HG02759 (cell line): Measurements from ENCODE around the gene REEP1.

Experiments
- ATAC-seq: cut with Tn5 transposase; IDR thresholded peaks from one replicate; pipeline ENCODE4 v1.9.1; 2021; ENCODE audit warnings: mild to moderate bottlenecking, moderate library complexity; ENCODE audit not compliant: unreplicated experiment

REEP1 gene

DNA sequence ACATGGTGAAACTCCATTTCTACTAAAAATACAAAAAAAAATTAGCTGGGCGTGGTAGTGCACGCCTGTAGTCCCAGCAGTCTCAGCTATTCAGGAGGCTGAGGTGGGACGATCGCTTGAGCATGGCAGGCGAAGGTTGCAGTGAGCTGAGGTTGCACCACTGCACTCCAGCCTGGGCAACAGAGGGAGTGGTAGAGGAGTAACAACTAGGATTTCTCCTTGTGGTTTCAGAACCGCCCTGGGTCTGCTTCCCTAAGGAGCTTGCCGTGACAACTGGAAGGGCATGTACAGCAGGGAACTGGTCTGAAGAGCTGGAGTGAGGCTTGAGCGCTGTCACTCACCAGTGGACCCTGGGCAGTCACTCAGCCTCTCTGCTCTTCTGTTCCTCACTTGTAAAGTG lies 29.1 kb downstream of the REEP1 start:
- no peak for ATAC-seq

GRCh38 chr2:86307431-86307830 lies 30.0 kb downstream of the REEP1 start:
- ATAC-seq, result no peak

GRCh38 chr2:86305915-86306254 lies 31.5 kb downstream of the REEP1 start:
- ATAC-seq, result no peak

- ATAC-seq, result no peak
Measured at GRCh38 chr2:86305195-86305914, 32.1 kb downstream of the REEP1 start.

- no peak for ATAC-seq
Measured at GRCh38 chr2:86304416-86304815, 33.0 kb downstream of the REEP1 start.

GRCh38 chr2:86302320-86302719 lies 35.1 kb downstream of the REEP1 start:
- ATAC-seq, result no peak

GRCh38 chr2:86301711-86302202 lies 35.7 kb downstream of the REEP1 start:
- no peak for ATAC-seq

DNA sequence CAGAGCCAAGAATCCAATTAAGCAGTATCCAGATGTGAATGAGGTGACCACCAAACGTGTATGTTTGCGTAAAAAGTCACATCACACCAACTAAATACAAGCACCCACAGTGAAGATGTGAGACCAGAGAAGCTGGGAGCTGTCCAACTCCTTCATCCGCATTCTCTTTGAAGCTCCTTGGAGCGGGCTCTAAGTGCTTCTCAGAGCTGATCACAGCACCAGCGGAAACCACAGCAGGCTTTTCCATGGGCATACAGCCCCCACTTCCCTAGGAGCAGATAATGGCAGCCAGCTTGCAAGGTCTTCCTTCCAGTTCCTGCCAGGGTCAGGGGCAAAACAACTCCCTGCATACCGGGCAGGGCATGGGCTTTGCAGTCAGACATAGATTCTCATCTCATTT lies 36.4 kb downstream of the REEP1 start:
- ATAC-seq, result no peak

- ATAC-seq, result no peak
Measured at GRCh38 chr2:86300496-86300895, 36.9 kb downstream of the REEP1 start.

DNA sequence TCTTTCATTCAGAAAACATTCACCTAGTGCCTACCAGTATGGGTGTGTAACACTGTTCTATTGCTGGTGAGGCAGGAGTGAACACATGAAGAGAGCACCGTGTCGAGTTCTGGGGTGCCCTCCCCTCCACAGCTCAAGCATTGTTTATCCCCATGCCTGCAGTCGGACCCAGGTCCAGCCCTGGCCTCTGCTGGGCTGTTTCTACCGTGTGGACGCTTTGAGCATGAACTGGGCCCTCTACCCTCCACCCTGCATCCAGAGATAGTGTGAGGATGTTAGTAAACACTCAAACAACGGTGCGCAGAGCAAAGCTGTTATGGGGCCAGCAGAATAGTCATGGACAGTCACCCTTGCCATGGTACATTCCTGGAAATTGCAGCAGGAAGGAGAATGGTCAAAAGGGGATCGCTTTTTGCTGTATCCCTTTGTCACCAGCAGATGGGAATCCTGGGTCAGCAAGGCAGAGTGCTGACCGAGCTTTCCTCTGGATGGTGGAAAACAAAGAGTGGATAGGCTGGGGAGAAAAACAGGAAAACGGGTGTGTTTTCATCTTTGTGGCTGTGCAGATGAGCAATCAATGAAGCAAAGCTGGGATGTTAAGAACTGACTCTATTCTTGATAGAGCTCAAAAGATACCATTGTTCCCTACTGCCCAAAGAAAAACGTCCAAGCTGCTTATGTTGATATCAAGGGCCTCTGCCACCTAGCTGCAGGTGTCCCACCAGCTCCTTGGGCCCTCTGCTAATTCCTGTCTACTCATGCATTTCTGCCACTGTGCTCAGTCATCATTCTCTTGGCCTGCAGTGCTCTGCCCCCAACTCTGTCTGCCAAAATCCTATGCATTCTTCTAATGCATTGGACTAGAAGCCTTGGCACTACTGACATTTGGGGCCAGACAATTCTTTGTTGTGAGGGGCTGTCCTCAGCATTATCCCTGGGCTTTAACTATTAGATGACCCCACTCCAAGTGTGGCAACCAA lies 38.7 kb downstream of the REEP1 start:
- no peak for ATAC-seq

DNA sequence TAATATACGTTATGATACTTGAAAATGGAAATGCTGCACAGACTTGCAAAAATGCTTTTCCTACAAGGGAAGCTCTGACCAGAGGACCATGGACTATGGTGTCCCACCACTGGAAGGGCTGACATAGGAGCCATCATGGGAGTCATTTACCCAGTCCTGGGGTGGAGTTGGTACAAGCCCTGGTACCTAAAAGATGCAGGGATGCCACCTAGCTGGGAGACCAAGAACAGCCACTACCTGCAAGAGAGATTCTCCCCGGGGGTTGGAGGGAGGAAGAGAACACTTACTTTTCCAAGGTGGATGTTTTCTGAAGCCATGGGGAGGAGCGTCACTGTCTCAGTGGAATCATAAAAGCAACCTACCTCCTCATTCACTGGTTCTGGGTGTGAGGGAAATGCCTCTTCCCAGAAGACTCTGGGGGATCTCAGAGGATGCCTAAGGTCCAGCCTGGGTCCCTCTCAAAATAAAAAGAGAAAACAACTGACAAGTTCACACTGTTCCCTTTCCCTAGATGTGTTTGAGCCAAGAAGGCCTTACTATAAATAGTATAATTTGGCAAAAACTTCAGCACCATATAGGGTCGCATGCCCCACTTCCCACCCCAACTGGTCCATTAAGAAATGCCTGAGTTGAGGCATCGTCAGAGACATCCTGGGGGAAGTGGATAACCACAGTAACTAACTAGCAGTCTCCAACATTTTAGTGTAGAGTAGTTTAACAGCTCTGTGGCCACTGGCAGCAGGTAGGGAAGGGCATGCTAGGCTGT lies 39.9 kb downstream of the REEP1 start:
- no peak for ATAC-seq

DNA sequence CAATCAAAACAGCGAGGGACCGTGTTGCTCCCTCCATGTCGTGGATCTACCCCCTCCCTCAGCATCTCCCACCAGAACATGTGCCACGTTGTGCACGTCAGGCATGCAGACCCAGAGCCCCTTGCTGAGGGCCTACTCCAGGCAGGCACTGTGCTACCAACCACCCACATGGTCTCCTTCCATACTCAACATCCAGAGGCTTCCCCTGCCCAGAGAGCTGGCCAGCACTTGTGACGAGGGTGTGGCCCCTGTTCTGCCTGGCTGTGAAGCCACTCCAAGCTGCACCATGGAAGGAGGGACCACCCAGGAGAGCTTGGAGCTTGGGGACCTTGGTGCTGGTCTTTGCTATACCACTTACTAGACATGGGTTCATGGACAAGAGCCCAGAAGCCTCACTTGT lies 40.5 kb downstream of the REEP1 start:
- ATAC-seq, result no peak

- ATAC-seq, result no peak
Measured at GRCh38 chr2:86295066-86295465, 42.4 kb downstream of the REEP1 start.

GRCh38 chr2:86293612-86294011 lies 43.8 kb downstream of the REEP1 start:
- no peak for ATAC-seq

DNA sequence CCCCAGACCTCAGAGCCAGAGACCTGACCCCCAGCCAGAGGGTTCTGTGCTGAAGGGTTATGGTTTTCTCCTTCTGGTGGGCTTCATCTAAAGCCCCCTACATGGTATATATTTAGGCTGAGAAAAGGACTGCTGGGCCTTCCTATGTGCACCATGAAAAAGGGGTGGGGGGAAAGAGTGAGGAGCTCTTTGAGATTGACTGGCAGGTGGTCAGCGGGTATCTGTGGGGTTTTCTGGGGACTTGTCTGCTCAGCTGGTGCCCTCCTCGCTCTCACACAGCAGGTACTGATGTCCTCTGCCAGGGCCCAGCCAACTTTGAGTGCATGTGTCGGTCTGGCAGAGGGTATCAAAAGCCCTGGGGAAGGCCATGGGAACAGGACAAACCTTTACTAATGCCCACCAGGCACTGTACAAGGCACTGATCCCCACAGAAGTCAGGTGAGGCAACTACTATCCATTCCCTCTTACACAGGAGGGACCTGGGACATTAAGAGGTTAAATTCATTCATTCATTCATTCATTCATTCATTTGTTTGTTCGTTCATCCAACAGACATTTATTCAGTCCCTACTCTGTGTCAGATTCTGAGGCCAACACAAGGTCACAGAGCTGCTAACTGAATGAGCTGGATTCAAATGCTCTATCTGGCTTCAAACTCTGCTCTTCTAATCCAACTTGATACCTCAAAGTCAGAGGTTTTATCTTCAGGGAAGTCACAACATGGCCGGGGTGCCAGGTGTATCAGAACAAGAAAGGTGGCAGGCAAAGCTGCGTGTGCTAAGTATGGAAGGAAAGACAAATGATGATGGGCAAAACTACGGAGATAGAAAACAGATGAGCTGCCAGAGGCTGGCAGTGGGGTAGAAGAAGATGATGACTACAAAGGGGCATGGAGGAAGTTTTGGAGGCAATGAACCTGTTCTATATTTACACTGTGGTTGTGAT lies 44.6 kb downstream of the REEP1 start:
- ATAC-seq, result no peak

DNA sequence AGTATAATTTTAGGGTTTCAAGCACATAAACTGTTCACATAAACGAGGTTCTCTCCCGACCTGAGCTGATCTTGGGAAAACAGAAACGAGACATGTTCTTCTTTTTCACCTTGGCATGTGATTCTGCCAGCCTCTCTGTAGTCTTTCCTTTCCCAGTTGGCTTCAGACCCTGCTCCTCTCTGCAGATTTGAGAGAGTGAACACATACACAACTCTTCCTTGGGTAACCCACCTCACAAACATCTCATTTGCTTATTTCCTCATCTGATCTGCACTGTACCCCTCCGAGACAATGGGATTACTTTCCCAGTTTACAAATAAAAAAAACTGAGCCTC lies 46.1 kb downstream of the REEP1 start:
- ATAC-seq, result no peak

DNA sequence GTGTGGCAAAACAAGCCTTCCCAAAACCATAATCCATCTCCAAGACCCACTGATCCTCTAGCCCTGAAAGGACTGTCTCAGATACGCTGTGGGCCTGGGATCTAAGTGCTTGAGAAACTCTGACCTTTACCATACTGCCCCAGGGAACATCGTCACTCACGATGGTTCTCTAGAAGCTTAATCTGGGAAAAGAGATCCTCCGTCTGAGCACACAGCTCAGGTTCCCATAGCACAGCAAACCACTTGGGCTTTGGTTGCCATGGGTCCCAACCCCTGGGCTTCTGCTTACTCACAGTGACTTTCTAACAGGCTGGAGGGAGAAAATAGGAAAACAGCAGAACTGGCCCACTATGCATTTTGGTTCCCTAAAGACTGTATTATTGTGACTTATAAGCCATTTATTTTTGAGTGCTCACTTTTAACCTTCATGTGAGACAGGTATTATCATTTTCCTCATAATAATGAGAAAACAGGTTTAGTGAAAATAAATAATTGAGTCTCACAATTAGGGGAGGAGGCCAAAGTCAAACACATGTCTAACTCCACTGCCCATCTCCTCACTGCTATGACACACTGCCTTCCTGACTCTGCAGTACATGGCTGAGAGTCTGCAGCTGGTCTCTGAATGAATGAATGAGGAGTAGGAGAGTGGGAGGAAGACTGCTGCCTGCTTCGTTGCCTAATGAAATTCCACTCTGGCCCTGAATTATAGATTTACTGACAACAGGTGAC lies 46.7 kb downstream of the REEP1 start:
- ATAC-seq, result no peak

- no peak for ATAC-seq
Measured at GRCh38 chr2:86286516-86286915, 50.9 kb downstream of the REEP1 start.

DNA sequence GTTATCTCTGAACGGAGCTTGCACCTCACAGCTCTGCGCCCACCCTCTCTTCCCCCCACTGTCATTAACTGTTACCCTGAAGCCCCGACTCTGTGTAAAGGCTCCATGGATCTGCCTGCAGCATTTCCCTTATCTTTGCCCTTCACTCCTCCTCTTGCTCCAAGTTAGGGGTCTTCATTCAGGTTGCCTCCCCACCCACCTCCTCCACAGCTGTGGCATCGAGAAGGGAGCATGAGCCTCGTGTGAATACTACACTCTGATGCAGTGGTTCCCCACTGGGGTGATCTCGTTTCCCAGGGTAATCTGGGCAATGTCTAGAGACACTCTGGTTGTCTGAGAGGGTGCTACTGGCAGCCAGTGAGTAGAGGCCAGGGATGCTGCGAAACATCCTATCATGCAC lies 51.4 kb downstream of the REEP1 start:
- ATAC-seq, result no peak

DNA sequence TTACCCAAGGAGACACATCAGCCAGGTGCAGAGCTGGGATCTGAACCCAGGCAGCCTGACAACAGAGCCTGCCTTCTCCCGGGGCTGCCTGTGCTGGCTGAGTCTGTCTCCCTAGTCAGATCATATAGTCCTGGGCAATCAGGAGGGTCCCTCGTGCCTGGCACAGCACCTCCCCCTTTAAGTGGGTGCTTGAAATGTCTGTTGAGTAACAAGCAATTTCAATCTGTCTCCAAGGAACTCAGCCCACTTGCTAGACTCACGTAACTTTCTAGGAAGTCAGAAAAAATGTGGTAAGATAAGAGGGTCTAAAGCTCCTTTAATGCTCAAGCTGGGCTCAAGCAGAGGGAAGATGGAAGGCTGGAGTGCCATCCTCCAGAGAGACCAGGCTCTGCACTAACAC lies 51.9 kb downstream of the REEP1 start:
- no peak for ATAC-seq
